IPS-18c (cell line): ENCODE data around the gene CD84.
"Not testable (repeated sequence)": the region's sequence is repeated elsewhere in the genome, so short reads cannot be mapped to it uniquely, and the experiment has no call there.

Experiments used
- H3K4me3 ChIP-seq: 2 replicates; pipeline ENCODE4 v1.7.0; 2013; ENCODE audit warnings: low read depth, mild to moderate bottlenecking, low read length, moderate library complexity; ENCODE audit not compliant: insufficient read depth
- H3K9me3 ChIP-seq: one replicate; pipeline ENCODE4 v1.6.1; 2013; ENCODE audit warnings: mild to moderate bottlenecking, low read length, moderate library complexity; ENCODE audit not compliant: control insufficient read depth, insufficient read depth

The CD84 gene

DNA sequence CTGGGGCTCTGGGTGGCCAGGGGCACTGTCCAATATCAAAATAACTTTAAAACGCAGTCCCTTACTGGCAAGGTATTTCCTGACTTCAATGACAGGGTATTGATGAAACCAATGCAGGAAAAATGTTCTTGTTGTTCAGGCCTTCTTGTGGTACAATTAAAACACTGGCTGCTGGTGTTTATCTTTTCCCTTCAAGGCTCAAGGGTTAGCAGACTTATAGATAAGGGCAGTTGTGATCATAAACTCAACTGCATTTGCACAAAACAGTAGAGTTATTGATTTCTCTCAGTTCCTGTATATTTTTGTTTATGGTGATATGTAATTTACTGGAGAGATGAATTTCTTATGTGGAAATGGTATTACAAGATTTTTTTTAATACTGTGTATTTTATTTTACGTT is 2.7 kb upstream of the CD84 start:
- Histone ChIP-seq H3K9me3 (no peaks in the 10 kb centered on the region), H3K4me3 (no peak overlapping the region)

DNA sequence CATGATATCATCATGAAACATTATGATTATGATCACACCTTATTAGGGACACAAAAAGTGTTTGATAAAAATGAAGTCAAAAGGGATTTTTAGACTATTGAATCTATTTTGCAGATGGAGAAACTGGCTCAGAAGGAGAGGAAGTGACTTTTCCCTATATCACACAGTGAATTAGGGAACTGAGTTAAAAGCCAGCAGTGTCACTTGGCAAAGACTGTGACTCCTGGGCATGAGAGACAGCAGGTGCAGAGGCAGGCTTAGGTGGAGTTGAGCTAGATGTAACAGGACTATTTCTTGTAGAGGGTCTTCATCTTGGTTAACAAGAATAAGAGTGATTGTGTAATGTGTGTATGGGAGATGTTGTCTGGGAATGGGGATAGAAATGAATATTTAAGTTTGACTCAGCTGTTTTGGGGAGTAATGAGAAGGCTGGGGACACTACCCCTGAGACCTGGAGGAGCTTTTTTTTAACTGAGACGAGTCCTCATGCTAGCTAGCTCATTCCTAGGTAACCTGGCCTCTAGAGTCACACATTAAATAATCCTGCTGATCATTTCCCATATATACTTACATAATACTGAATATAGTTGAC is 1.0 kb upstream of the CD84 start:
- no peak overlapping the region for H3K4me3 ChIP-seq

DNA sequence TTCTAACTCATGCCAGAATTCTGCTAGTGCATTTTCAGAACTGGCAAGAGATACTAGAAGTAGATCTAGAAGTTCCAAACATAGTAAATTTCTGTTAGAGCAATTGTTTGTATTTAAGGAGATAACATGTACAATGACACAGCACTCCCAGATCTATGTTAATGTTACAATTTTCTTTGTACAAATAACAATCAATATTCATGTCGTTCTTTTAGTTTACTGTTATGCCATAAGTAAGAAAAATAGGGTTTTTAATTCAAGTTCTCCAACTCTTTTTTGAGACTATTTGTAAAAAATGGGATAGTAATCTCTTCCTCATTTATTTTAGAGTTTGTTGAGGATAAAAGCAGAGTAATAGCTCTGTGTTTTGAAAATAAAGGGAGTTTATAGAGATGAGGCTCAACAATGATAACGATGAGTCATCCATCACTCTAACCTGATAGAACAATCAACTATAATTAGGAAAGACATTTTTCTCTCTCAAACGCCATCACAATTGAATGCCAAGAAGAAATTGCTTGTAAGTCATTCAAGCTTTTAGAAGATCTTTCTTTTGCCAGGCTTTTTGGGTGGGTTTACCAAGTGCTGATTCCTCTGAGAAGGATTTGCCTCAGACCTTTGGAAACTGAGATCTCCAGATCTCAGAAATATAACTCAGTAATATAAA is 638 bp downstream of the CD84 start:
- no peak overlapping the region for H3K4me3 ChIP-seq

More for the DNA sequence above, 1.0 kb upstream of the CD84 start:
- H3K9me3 ChIP-seq = no peaks in the 10 kb centered on the region

DNA sequence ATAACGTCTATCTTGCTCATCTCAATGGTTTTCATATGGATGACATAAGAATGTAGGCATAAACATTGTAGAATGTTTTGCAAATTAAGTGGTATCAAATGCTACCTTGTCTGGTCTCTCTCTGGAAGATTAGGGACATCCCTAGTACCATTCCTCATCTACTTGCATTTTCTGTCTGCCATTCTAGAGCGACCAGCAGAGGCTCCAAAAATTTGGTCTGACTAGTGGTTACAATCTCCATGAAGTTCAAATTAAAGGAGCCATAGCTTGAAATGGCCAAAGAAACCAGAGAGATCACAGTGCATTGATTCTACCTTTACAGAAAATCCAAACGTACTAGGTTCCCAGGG is 1.1 kb downstream of the CD84 start:
- no peak overlapping the region for H3K4me3 ChIP-seq
- H3K9me3 ChIP-seq = no peaks in the 10 kb centered on the region

More for the DNA sequence above, 638 bp downstream of the CD84 start:
- no peaks in the 10 kb centered on the region for H3K9me3 ChIP-seq

DNA sequence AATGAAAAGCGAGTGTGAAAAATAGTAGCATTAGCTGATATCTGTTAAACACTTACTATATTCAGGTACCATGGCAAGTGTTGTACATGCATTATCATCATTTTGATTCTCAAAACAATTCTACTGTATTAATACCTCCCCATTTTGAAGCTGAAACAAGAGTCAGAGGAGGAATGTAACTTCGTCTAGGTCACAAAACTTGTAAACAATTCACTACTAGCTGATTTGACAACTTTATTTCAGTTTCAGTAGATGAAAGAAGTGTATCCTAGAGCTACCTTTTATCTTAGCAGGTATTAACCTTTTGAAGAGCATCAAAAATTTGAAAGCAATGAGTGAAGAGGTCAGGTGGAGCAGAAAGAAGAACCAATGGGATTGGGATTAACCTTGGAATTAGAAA is 1.6 kb downstream of the CD84 start:
- H3K4me3 ChIP-seq = no peak overlapping the region
- no peaks in the 10 kb centered on the region for H3K9me3 ChIP-seq

DNA sequence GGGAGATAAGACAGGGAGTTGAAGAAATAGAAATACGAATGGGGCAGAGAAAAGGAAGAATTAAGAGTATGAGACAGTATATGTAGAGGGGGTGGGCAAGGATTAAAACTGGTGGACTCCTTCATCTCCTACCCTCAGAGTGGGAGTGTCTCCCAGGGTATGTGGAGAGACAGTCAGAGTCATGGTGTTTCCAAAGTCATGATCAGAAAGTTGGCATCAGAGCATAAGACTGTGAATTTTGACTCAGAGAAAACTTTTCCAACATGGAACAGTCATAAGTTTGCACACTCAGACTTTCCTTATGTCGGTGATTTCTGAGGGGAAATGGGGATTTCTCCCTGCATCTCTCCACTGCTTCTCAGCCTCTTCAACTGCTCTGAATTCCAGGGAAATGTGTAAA is 2.4 kb downstream of the CD84 start:
- no peaks in the 10 kb centered on the region for H3K9me3 ChIP-seq
- H3K4me3 ChIP-seq = no peak overlapping the region

DNA sequence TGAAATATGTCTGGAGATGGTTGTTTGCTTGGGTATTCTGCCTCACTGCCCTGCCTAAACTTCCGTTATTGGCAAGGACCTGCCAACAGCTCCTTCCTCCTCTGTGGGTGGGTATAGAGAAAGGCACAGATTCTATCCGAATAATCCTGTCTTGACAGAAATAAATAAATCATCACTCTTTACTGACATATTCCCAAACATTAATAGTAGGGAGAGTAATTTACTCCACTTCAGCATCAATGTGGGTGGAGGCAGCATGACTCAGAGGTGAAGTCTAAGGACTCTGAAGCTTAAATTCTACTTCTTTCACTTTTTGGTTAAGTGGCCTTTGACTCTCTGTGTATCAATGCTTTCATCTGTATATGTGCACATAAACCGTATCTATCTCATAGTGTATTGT is 2.9 kb downstream of the CD84 start:
- H3K9me3 ChIP-seq = no peaks in the 10 kb centered on the region
- no peak overlapping the region for H3K4me3 ChIP-seq

DNA sequence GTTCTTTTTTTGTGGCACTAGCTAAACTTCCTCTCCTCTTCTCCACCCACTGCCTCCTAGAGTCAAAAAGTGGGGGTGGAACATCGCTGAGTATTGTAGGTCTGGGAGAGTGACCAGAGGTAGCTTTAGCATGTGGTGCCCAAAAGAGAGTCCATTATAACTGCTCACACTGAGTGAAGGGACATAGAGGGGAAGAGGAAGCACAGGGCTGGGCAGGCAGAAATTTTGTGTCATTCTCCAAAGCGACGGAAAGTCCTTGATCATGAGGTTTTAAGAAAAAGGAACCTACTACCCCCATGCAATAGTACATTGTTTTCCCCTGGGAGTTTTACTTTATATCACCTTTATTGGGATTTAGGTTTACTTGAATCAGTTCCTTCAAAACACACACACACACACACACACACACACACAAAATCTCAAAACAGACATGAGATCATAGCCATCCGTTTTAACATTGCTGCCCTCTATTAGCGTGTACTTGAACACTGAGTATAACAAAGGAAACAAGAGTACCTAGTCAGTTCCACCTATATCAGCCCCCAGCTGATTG is 4.1 kb downstream of the CD84 start:
- no peaks in the 10 kb centered on the region for H3K9me3 ChIP-seq
- no peak overlapping the region for H3K4me3 ChIP-seq

DNA sequence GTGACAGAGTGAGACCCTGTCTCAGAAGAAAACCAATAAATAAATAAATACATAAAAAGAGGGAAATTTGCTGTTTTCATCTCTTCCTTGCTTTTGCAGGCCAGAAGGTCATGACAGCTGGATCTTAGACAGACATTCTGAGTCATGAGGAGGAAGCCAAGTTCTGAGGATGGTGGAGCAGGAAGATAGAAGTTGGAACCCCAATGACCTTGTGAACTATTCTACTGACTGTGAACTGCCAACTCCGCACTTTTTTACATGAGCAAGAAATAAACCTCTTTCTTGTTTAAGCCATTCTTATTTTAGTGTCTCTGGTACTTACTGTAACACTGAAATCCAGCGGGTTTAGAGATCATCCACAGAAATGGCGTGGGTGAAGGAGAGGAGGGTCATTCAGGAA is 8.5 kb downstream of the CD84 start:
- Histone ChIP-seq H3K4me3 (no peak overlapping the region), H3K9me3 (peaks cover 2% of the 10 kb centered on the region)

DNA sequence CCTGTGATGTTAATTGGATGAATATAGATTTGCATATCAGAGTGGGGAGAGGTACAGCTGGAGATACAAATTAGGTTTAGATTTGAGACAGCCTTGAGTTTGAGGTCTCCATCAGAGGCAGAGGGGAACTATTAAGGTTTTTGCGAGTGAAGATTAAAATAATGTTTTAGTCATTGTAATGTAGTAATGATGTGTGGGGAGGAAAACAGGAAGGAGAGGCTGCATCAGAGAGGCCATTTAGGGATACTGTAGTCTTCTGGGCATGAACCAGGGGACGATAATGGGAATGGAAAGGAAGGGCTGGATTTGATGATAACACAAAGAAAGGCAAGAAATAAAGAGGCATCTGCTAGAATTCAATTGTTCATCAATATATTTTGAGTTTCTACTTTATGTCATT is 9.5 kb downstream of the CD84 start:
- peaks cover 2% of the 10 kb centered on the region for H3K9me3 ChIP-seq
- no peak overlapping the region for H3K4me3 ChIP-seq

DNA sequence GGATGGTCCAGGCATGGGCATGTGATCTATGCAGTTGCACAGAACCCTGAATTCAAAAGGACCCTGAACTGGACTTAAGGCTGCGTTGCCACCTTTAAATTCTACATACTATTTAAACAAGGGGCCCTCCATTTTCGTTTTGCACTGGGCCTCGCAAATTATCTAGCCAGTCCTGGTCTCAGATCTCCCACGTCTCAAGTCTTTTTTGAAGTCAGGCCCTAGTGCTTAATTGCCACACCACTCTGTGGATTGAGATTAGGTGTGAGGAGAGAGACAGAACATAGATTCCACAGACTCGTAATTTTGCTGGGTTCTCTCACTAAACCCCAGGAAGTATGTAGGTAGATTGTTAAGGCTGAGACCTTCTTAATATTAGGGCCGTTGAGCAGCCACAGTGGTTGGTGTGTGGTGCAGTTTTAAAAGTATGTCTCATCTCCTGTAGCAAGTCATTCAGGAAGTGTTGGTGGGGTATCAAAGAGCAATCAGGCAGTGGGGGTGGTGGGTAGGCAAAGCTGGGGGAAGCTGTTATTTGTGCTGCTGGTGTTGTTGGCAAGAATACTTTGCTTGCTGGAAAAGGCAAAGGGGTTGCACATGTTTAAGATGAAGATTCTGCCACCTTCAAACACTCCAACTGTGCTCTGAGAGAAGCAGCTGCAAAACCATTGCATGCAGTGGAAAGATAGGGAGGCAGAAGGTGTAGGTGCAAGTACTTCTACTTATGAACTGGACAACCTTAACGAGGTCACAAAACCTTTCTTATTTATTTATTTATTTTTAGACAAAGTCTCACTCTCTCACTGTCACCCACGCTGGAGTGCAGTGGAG is 11.2 kb downstream of the CD84 start:
- H3K4me3 ChIP-seq = no peak overlapping the region

DNA sequence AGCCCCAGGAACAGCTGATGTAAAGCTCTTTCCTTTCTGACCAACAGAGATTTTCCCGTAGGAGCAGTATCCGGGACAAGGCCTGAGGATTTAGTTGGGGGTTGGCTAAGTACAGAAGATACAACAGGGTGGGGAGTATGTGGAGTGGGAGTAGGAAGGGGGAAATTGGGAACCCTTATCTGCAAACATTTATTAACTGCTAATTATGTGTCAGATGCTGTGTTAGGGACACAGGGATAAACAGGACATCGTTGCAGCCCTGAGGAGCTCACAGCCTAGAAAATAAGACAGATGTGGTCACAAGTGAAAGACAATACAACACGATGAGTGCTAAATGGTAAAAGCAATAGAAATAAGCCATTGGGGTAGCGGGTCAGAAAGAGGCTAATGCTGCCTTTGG is 12.0 kb downstream of the CD84 start:
- Histone ChIP-seq H3K9me3 (peaks cover 2% of the 10 kb centered on the region), H3K4me3 (no peak overlapping the region)

More for the DNA sequence above, 11.2 kb downstream of the CD84 start:
- H3K9me3 ChIP-seq = peaks cover 2% of the 10 kb centered on the region

DNA sequence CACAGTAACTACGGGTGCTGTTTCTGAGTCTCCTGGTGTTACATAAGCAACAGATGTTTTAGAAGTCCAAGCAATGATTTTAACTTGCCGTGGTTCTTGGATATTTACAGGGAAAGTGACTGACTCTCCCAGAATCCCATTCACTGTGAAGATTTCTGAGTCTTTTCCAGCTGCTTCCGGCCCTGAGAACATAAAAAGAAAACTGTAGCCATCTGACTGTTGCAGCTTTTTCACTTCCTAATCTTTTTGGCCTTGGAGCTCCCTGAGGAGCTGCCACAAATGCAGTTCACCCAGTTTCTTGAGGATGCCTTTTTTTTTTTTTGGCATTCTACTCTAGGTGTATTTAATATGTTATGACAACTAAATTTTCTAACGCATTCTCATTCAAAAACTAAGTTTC is 13.7 kb downstream of the CD84 start:
- H3K4me3 ChIP-seq = no peak overlapping the region
- H3K9me3 ChIP-seq = peaks cover 2% of the 10 kb centered on the region

DNA sequence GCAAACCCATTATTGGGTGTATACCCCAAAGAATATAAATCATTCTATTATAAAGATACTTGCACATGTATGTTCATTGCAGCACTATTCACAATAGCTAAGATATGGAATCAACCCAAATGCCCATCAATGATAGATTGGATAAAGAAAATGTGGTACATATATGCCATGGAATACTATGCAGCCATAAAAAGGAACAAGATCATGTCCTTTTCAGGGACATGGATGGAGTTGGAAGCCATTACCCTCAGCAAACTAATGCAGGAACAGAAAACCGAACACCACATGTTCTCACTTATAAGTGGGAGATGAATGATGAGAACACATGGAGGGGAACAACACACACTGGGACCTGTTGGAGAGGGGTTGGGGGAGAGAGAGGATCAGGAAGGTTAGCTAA is 16.1 kb downstream of the CD84 start:
- not testable (repeated sequence) for H3K4me3 ChIP-seq, H3K9me3 ChIP-seq

DNA sequence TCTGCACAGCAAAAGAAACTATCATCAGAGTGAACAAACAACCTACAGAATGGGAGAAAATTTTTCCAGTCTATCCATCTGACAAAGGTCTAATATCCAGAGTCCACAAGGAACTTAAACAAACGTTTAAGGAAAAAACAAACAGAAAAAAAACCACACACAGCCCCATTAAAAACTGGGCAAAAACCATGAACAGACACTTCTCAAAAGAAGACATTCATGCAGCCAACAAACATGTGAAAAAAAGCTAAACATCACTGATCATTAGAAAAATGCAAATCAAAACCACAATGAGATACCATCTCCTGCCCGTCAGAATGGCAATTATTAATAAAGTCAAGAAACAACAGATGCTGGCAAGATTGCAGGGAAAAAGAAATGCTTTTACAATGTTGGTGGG is 16.6 kb downstream of the CD84 start:
- H3K4me3 ChIP-seq, H3K9me3 ChIP-seq: not testable (repeated sequence)

DNA sequence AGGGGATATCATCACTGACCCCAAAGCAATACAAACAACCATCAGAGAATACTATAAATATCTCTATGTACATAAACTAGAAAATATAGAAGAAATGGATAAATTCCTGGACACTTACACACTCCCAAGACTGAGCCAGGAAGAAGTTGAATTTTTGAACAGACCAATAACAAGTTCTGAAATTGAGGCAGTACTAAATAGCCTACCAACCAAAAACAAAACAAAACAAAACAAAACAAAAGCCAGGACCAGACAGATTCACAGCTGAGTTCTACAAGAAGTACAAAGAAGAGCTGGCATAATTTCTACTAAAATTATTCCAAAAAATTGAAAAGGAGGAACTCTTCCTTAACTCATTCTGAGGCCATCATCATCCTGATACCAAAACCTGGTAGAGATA is 18.5 kb downstream of the CD84 start:
- Histone ChIP-seq H3K4me3 (no peak overlapping the region), H3K9me3 (no peaks in the 10 kb centered on the region)

DNA sequence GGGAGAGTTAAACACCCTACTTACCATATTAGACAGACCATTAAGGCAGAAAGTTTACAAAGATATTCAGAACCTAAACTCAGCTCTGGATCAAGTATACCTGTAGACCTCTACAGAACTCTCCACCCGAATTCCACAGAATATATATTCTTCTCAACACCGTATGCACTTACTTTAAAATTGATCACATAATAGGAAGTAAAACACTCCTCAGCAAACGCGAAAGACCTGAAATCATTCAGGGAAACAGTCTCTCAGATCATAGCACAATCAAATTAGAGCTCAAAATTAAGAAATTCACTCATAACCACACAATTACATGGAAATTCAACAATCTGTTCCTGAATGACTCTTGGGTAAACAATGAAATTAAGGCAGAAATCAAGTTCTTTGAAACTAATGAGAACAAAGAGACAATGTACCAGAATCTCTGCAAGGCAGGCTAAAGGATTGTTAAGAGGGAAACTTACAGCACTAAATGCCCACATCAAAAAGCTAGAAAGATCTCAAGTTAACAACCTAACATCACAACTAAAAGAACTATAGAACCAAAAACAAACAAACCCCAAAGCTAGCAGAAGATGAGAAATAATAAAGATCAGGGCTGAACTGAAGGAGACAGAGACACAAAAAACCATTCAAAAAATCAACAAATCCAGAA is 19.1 kb downstream of the CD84 start:
- Histone ChIP-seq H3K4me3 (no peak overlapping the region), H3K9me3 (no peaks in the 10 kb centered on the region)

DNA sequence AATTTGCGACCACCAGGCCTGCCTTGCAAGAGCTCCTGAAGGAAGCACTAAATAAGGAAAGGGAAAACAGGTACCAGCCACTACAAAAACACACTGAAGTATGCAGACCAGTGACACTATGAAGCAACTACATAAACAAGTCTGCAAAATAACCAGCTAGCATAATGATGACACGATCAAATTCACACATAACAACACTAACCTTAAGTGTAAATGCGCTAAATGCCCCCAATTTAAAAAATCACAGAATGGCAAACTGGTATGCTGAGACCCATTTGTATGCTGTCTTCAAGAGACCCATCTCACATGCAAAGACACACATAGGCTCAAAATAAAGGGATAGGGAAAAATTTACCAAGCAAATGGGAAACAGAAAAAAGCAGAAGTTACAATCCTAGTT is 19.9 kb downstream of the CD84 start:
- not testable (repeated sequence) for H3K4me3 ChIP-seq, H3K9me3 ChIP-seq
